SU-DHL-6 (cell line): ENCODE data around the gene TOX2.

ENCODE experiments used
- H2AFZ ChIP-seq: fragments of 200-600 bp; sonication (generic); 2 replicates; pipeline ENCODE4 v1.6.1; 2014; ENCODE audit warnings: low read depth, mild to moderate bottlenecking, moderate library complexity, mixed read lengths, antibody characterized with exemption, low read length; ENCODE audit not compliant: severe bottlenecking
- H3F3A ChIP-seq: fragments of 200-600 bp; shearing (Covaris generic); 2 replicates; pipeline ENCODE4 v1.6.0; 2016; ENCODE audit warnings: antibody characterized with exemption, mild to moderate bottlenecking; ENCODE audit not compliant: insufficient read depth
- H3K27ac ChIP-seq: fragments of 200-600 bp; sonication (generic); 2 replicates; pipeline ENCODE4 v1.5.1; 2016; ENCODE audit warnings: low read depth, mild to moderate bottlenecking, low read length, moderate library complexity, mixed read lengths
- H3K27me3 ChIP-seq: fragments of 200-600 bp; sonication (generic), shearing (Covaris generic); 2 replicates; pipeline ENCODE4 v1.6.0; 2014; ENCODE audit warnings: mild to moderate bottlenecking, low read length
- H3K36me3 ChIP-seq: fragments of 200-600 bp; sonication (generic); 2 replicates; pipeline ENCODE4 v1.6.1; 2014; ENCODE audit warnings: mild to moderate bottlenecking, low read length, mixed read lengths
- H3K4me2 ChIP-seq: fragments of 300-600, 200-600 bp; shearing (Covaris generic), sonication (generic); 2 replicates; pipeline ENCODE4 v1.6.0; 2014; ENCODE audit warnings: low read length, low read depth, mild to moderate bottlenecking; ENCODE audit not compliant: poor library complexity, severe bottlenecking
- H3K4me3 ChIP-seq: fragments of 200-600 bp; sonication (generic); 2 replicates; pipeline ENCODE4 v1.5.1; 2014; ENCODE audit warnings: antibody characterized with exemption, low read length, mild to moderate bottlenecking, mixed read lengths; ENCODE audit not compliant: insufficient read depth, poor library complexity, severe bottlenecking
- H3K79me2 ChIP-seq: fragments of 200-600 bp; sonication (generic); 2 replicates; pipeline ENCODE4 v1.6.1; 2014; ENCODE audit warnings: mild to moderate bottlenecking, low read length, moderate library complexity; ENCODE audit not compliant: insufficient read depth
- H3K9ac ChIP-seq: fragments of 200-600 bp; sonication (generic); 2 replicates; pipeline ENCODE4 v1.7.0; 2014; ENCODE audit warnings: mild to moderate bottlenecking, low read length
- H3K9me2 ChIP-seq: fragments of 200-600 bp; sonication (generic); replicated peaks from 2 replicates; pipeline ENCODE4 v1.6.1; 2014; ENCODE audit warnings: low read length; ENCODE audit not compliant: insufficient read depth
- H3K9me3 ChIP-seq: fragments of 200-600 bp; sonication (generic); 2 replicates; pipeline ENCODE4 v1.6.1; 2014; ENCODE audit warnings: low read length, mixed read lengths; ENCODE audit not compliant: insufficient read depth
- H4K20me1 ChIP-seq: fragments of 200-600 bp; sonication (generic); 2 replicates; pipeline ENCODE4 v1.6.1; 2014; ENCODE audit warnings: low read depth, mild to moderate bottlenecking, antibody characterized with exemption, low read length, moderate library complexity, mixed read lengths
- CTCF ChIP-seq: fragments of 200-600 bp; sonication (generic); IDR thresholded peaks from one replicate; pipeline ENCODE4 v1.5.1; 2017; ENCODE audit warnings: antibody characterized with exemption, mild to moderate bottlenecking, low read length, moderate library complexity; ENCODE audit not compliant: insufficient read depth, poor library complexity, severe bottlenecking
- EZH2phosphoT487 ChIP-seq: fragments of 200-600 bp; sonication (generic), shearing (Covaris generic); conservative IDR thresholded peaks from 2 replicates; pipeline ENCODE4 v1.6.1; 2018; ENCODE audit warnings: mild to moderate bottlenecking, antibody characterized with exemption, low read length, moderate library complexity, mixed read lengths

The TOX2 gene

DNA sequence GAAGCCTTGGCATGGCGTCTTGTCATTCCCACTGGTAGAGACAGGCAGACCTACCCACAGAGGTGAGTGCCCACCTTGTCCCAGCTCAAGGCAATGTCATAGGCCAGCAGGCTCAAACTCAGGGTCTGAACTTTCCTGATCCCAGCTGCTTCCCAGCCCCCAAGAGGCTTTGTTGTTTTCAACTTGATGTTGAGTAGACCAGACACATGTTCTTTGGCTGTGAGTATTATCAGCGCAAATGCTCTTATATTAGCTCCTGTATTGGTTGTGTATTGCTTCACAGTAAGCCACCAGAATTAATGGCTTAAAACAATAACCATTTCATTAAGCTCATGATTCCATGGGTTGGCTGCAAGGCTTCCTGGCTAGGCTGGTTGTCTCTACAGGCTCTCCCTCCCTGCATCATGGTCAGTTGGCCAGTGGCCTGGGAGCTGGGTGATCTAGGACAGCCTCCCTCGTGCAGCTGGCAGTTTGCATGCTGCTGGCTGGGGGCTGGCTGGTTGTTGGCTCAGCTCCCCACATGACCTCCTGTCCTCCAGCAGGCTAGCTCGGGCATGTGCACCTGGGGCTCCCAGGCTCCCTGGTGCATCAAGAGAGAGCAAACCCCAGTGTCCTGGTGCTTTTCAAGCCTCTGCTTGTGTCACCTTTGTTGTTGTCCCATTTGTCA, 21.6 kb downstream of the TOX2 start:
- Histone ChIP-seq H4K20me1 (no peaks in the 10 kb centered on the region), H3K79me2 (no peaks in the 10 kb centered on the region)

DNA sequence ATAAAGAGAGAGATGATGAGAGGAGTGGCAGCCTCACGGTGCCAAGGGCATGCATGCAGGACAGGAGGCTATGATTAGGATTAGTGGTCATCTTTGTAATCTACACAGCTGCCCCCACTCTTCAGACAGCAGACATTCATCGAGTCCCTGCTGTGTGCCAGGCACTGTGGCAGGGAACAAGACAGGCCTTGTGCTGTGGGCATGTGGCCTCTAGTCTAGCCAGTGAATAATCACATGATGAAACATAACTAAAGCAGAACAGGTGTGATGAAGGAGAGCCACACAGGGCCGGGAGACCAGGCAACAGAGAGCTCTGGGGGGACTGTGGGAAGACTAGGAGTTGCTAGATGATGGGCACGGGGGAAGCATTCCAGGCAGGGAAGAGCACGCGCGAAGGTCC, 22.2 kb downstream of the TOX2 start:
- Histone ChIP-seq H3K27ac (no peak overlapping the region), H3K79me2 (no peaks in the 10 kb centered on the region)

More for the DNA sequence above, 21.6 kb downstream of the TOX2 start:
- no peaks in the 10 kb centered on the region for H3K9me2 ChIP-seq
- TF ChIP-seq CTCF (no peak), EZH2phosphoT487 (no peak)
- no peak overlapping the region for H3K4me3 ChIP-seq
- H3K9ac ChIP-seq, result no peak overlapping the region
- no peak overlapping the region for H3K27ac ChIP-seq
- H3K9me3 ChIP-seq, result no peaks in the 10 kb centered on the region
- no peaks in the 10 kb centered on the region for H3K36me3 ChIP-seq
- H2AFZ ChIP-seq, result no peak overlapping the region
- no peak overlapping the region for H3K4me2 ChIP-seq
- H3F3A ChIP-seq, result no peaks in the 10 kb centered on the region
- H3K27me3 ChIP-seq, result no peaks in the 10 kb centered on the region

GRCh38 chr20:43937591-43937990, 22.9 kb downstream of the TOX2 start:
- no peak for TF ChIP-seq EZH2phosphoT487
- no peak for TF ChIP-seq CTCF
- H3K4me3 ChIP-seq, result no peak overlapping the region
- H2AFZ ChIP-seq, result no peak overlapping the region
- H3K27me3 ChIP-seq, result 0 out of 2 replicates have a peak, but pooled peaks cover 3% of the 10 kb centered on the region
- no peak overlapping the region for H3K27ac ChIP-seq
- no peak overlapping the region for H3K4me2 ChIP-seq
- H3K9me3 ChIP-seq, result no peaks in the 10 kb centered on the region
- no peaks in the 10 kb centered on the region for H3K9me2 ChIP-seq
- H3F3A ChIP-seq, result no peaks in the 10 kb centered on the region
- H3K9ac ChIP-seq, result no peak overlapping the region
- H3K36me3 ChIP-seq, result no peaks in the 10 kb centered on the region
- H4K20me1 ChIP-seq, result no peaks in the 10 kb centered on the region
- no peaks in the 10 kb centered on the region for H3K79me2 ChIP-seq

More for the DNA sequence above, 22.2 kb downstream of the TOX2 start:
- H2AFZ ChIP-seq, result no peak overlapping the region
- no peaks in the 10 kb centered on the region for H3K9me2 ChIP-seq
- no peaks in the 10 kb centered on the region for H3F3A ChIP-seq
- H3K36me3 ChIP-seq, result no peaks in the 10 kb centered on the region
- no peak overlapping the region for H3K9ac ChIP-seq
- 0 out of 2 replicates have a peak, but pooled peaks cover 3% of the 10 kb centered on the region for H3K27me3 ChIP-seq
- H4K20me1 ChIP-seq, result no peaks in the 10 kb centered on the region
- H3K9me3 ChIP-seq, result no peaks in the 10 kb centered on the region
- no peak overlapping the region for H3K4me2 ChIP-seq
- TF ChIP-seq EZH2phosphoT487 (no peak), CTCF (no peak)
- H3K4me3 ChIP-seq, result no peak overlapping the region
